Heart left ventricle (tissue), 16 donors: ENCODE measurements around the gene UBASH3A. TPM values are rescaled to one million over a fixed set of nuclear protein-coding genes. Genes with fewer than 3 reads are reported as not detected.

Source experiments
- ATAC-seq, 4 donors: fragments of 200-7000 bp; cut with Tn5 transposase; one replicate each; pipeline ENCODE4 v1.9.1; 2020 to 2022; ENCODE audit warnings: moderate library complexity in 4 of 4, mild to moderate bottlenecking in 3 of 4, moderate number of reproducible peaks in 1 of 4
- DNase-seq, 5 donors: peaks; one replicate each; pipeline ENCODE4 v3.0.0-alpha.2; 2020
- H3K27ac ChIP-seq, 12 donors: fragments of 200-600 bp; sonication (generic) in 4 of 12; one replicate each; pipeline versions ENCODE4 v1.5.0 to v1.8.0; 2016 to 2022; ENCODE audit warnings: mild to moderate bottlenecking in 2 of 12
- H3K27me3 ChIP-seq, 9 donors: fragments of 200-600 bp; sonication (generic) in 2 of 9; one replicate each; pipeline versions ENCODE4 v1.5.1 to v1.8.0; 2016 to 2022; ENCODE audit warnings: mild to moderate bottlenecking in 3 of 9
- H3K36me3 ChIP-seq, 9 donors: fragments of 200-600 bp; sonication (generic) in 2 of 9; one replicate each; pipeline versions ENCODE4 v1.5.0 to v1.8.0; 2018 to 2022; ENCODE audit warnings: mild to moderate bottlenecking in 2 of 9
- H3K4me1 ChIP-seq, 12 donors: fragments of 200-600 bp; sonication (generic) in 4 of 12; one replicate each; pipeline versions ENCODE4 v1.5.0 to v1.8.0; 2016 to 2022; ENCODE audit warnings: mild to moderate bottlenecking in 3 of 12
- H3K4me3 ChIP-seq, 12 donors: fragments of 200-600 bp; sonication (generic) in 4 of 12; one replicate each; pipeline versions ENCODE4 v1.5.0 to v1.8.0; 2017 to 2022; ENCODE audit warnings: mild to moderate bottlenecking in 9 of 12, moderate library complexity in 4 of 12
- H3K9me3 ChIP-seq, 12 donors: fragments of 200-600 bp; sonication (generic) in 4 of 12; one replicate each; pipeline versions ENCODE4 v1.5.0 to v1.8.0; 2016 to 2022; ENCODE audit warnings: mild to moderate bottlenecking in 1 of 12
- CTCF ChIP-seq, 12 donors: fragments of 200-600 bp; sonication (generic) in 4 of 12; IDR thresholded peaks; one replicate each; pipeline versions ENCODE4 v1.5.0 to v1.8.0; 2018 to 2022; ENCODE audit warnings: antibody characterized with exemption in 12 of 12, mild to moderate bottlenecking in 5 of 12
- POLR2A ChIP-seq, 2 donors: fragments of 450-650 bp; IDR thresholded peaks; one replicate each; pipeline ENCODE4 v1.6.1; 2017; ENCODE audit warnings: antibody characterized with exemption in 2 of 2, mild to moderate bottlenecking in 2 of 2, moderate library complexity in 2 of 2
- WGBS, 4 donors: extraction: QIAGEN DNeasy Blood & Tissue Kit in 2 of 4; methylation state at CpG; one replicate each; pipeline versions ENCODE4 v1.1.5 to v1.1.7; 2013 to 2018; 5-methylcytosine and 5-hydroxymethylcytosine counted together
- intact Hi-C, 10 donors: fragments of 100-400 bp; cut with DNase I; formaldehyde crosslinking; loops; one replicate each; pipeline versions ENCODE4 v1.11.1 to v1.14.2; 2022
- polyA plus RNA-seq, 2 donors: library from polyadenylated mRNA; stranded (reverse); fragments of 200-250 nt; gene quantifications; one replicate each; pipeline ENCODE4 v1.2.3, GENCODE V29; 2013
- total RNA-seq, 9 donors: library from RNA; depleted of rRNA in 2 of 9; stranded (reverse); fragments of >200 nt in 2 of 9; fragmentation: NEBNext Ultra II Directional in 3 of 9; extraction: Animal tissue kit (Norgen Biotek cat#: 25700) in 3 of 9; gene quantifications; one replicate each; pipeline versions ENCODE4 v1.1.0 to v1.2.4, GENCODE V29; 2016 to 2023
- donor health status: ischemic (EF 13 %, LVEDD 7.1; RV severe dilation, severe dysfunction).
- donor health status: healthy with polysubstance abuse.
- donor health status: DM: no; HTN: yes; CAD: no.
- donor health status: DM: no; HTN: no; CAD: no.
- donor health status: ischemic (EF 25% LVEDD 6.9; RV normal size, moderate dysfunction).
- donor health status: ischemic (EF 25% LVEDD 5.7; RV mildly dilated, moderate dysfunction).
- donor health status: healthy.
- donor health status: DM: yes; HTN: yes; CAD: no.
- donor health status: ischemic (EF 35%, LVEDD 5.7; RV mildly dilated, moderate dysfunction).
- donor health status: nonischemic (EF 11% LVEDD 7.7; RV severe dilation, severe dysfunction).
- donor health status: DM: yes; HTN: yes; CAD: no.
- donor health status: PGD.
- donor health status: ischemic (EF 29% LVEDD 5.4; RV normal size, mild dysfunction).
- donor health status: nonischemic (EF 23%, LVEDD 6.1; RV moderate dilation, normal function).

The UBASH3A gene
- total and polyA plus RNA-seq, 11 donors, result 0.04 to 2.4 (median 0.47) TPM; not detected in 7

- intact Hi-C loops, result no loop called here
- ATAC-seq (no peak), DNase-seq (no peak)
- H3K36me3 ChIP-seq, result no peaks in the 10 kb centered on the region
- TF ChIP-seq CTCF (IDR thresholded peaks at IDR 0.05) (no peak), POLR2A (IDR thresholded peaks at IDR 0.05) (no peak)
- no peaks in the 10 kb centered on the region for H3K9me3 ChIP-seq
- H3K4me3 ChIP-seq, result no peak overlapping the region
- WGBS, 4 donors, result 66 to 82% (median 81%) methylated on average over 8 of the region's 8 CpGs
- peaks cover 0 to 14% (median 0%) of the 10 kb centered on the region in 9 donors for H3K27me3 ChIP-seq
- H3K4me1 ChIP-seq, result peaks cover 0 to 6% (median 0%) of the 10 kb centered on the region in 12 donors
- no peak overlapping the region for H3K27ac ChIP-seq
Observed at GRCh38 chr21:42456457-42456856, 52.8 kb downstream of the UBASH3A start.

- H3K36me3 ChIP-seq, result no peaks in the 10 kb centered on the region
- no peaks in the 10 kb centered on the region for H3K9me3 ChIP-seq
- H3K4me1 ChIP-seq, result peaks cover 0 to 3% (median 0%) of the 10 kb centered on the region in 12 donors
- ATAC-seq (no peak), DNase-seq (no peak)
- H3K27ac ChIP-seq, result no peak overlapping the region
- intact Hi-C loops, result no loop called here
- no peak for TF ChIP-seq CTCF (IDR thresholded peaks at IDR 0.05)
- no peak for TF ChIP-seq POLR2A (IDR thresholded peaks at IDR 0.05)
- WGBS, 4 donors, result 88 to 97% (median 95%) methylated on average over 1 of the region's 1 CpG
- no peak overlapping the region for H3K4me3 ChIP-seq
- peaks cover 0 to 6% (median 0%) of the 10 kb centered on the region in 9 donors for H3K27me3 ChIP-seq
Observed at GRCh38 chr21:42459082-42459460, 55.4 kb downstream of the UBASH3A start.

GRCh38 chr21:42459546-42460215 is 56.0 kb downstream of the UBASH3A start:
- TF ChIP-seq POLR2A (IDR thresholded peaks at IDR 0.05) (no peak), CTCF (IDR thresholded peaks at IDR 0.05) (no peak)
- Histone ChIP-seq H3K27me3 (peaks cover 0 to 5% (median 0%) of the 10 kb centered on the region in 9 donors), H3K36me3 (no peaks in the 10 kb centered on the region), H3K27ac (no peak overlapping the region), H3K4me3 (no peak overlapping the region), H3K9me3 (no peaks in the 10 kb centered on the region), H3K4me1 (peaks cover 0 to 9% (median 0%) of the 10 kb centered on the region in 12 donors)
- DNase-seq (no peak), ATAC-seq (no peak)
- intact Hi-C loops, result no loop called here
- WGBS, 4 donors, result 83 to 88% (median 86%) methylated on average over 11 of the region's 11 CpGs

- ATAC-seq (no peak), DNase-seq (no peak)
- intact Hi-C loops, result no loop called here
- H3K9me3 ChIP-seq, result no peaks in the 10 kb centered on the region
- H3K36me3 ChIP-seq, result no peaks in the 10 kb centered on the region
- no peak for TF ChIP-seq CTCF (IDR thresholded peaks at IDR 0.05)
- TF ChIP-seq POLR2A (IDR thresholded peaks at IDR 0.05), result no peak
- WGBS, 4 donors, result 71 to 83% (median 74%) methylated on average over 10 to 14 of the region's 14 CpGs
- peaks cover 0 to 18% (median 0%) of the 10 kb centered on the region in 12 donors for H3K4me1 ChIP-seq
- no peak overlapping the region for H3K27ac ChIP-seq
- H3K4me3 ChIP-seq, result no peak overlapping the region
- H3K27me3 ChIP-seq, result no peaks in the 10 kb centered on the region
Observed at GRCh38 chr21:42460391-42461184, 56.9 kb downstream of the UBASH3A start.
